GM19438 (cell line): ENCODE results near the gene PCDHGA7.
A peak's percentile ranks its signal among the peaks of the same experiment; 100 is the strongest.
"Not testable (repeated sequence)": the region's sequence is repeated elsewhere in the genome, so short reads cannot be mapped to it uniquely, and the experiment has no call there.

Experiments used
- ATAC-seq: cut with Tn5 transposase; IDR thresholded peaks from one replicate; pipeline ENCODE4 v1.9.1; 2021; ENCODE audit warnings: low read depth; ENCODE audit not compliant: unreplicated experiment

Gene PCDHGA7

GRCh38 chr5:141366016-141366896, 16.3 kb upstream of the PCDHGA7 start:
- ATAC-seq: no peak

- peak; percentile 99 for ATAC-seq
Observed at GRCh38 chr5:141369994-141370848, 12.3 kb upstream of the PCDHGA7 start, which contains the start of gene PCDHGB3. Gene PCDHGB3, plus strand, starts transcription at chr5:141370242. Its CDS starts 153 bp downstream, at chr5:141370395.

GRCh38 chr5:141371572-141372475, 10.7 kb upstream of the PCDHGA7 start:
- ATAC-seq: no peak

GRCh38 chr5:141373673-141374317, 8.7 kb upstream of the PCDHGA7 start, which contains the start of gene PCDHGA6:
Gene PCDHGA6, plus strand, starts transcription at chr5:141373891. Its CDS starts 193 bp downstream, at chr5:141374084.
- ATAC-seq: no peak

- no peak for ATAC-seq
Observed at GRCh38 chr5:141374627-141375026, 7.9 kb upstream of the PCDHGA7 start.

GRCh38 chr5:141375444-141376155, 6.9 kb upstream of the PCDHGA7 start:
- not testable (repeated sequence) for ATAC-seq

- ATAC-seq: no peak
Observed at GRCh38 chr5:141383345-141383744, 803 bp downstream of the PCDHGA7 start.

- ATAC-seq: no peak
Observed at GRCh38 chr5:141384471-141385267, 2.1 kb downstream of the PCDHGA7 start.

- peak; percentile 89 for ATAC-seq
Observed at GRCh38 chr5:141387557-141388311, 5.2 kb downstream of the PCDHGA7 start, which contains the start of gene PCDHGB4. Gene PCDHGB4, plus strand, starts transcription at chr5:141387698. Its CDS starts 187 bp downstream, at chr5:141387885.

GRCh38 chr5:141388661-141389060, 6.1 kb downstream of the PCDHGA7 start:
- no peak for ATAC-seq

GRCh38 chr5:141389153-141390042, 6.9 kb downstream of the PCDHGA7 start:
- no peak for ATAC-seq

- no peak for ATAC-seq
Observed at GRCh38 chr5:141392429-141393198, 10.1 kb downstream of the PCDHGA7 start, which contains the start of gene PCDHGA8. Gene PCDHGA8, plus strand, starts transcription at chr5:141392633. Its CDS starts 181 bp downstream, at chr5:141392814.

- ATAC-seq: no peak
Observed at GRCh38 chr5:141393267-141393666, 10.7 kb downstream of the PCDHGA7 start.

GRCh38 chr5:141394401-141395187, 12.1 kb downstream of the PCDHGA7 start:
- ATAC-seq: not testable (repeated sequence)
